ENCODE data around the gene CRY2. TPM values are rescaled to one million over a fixed set of nuclear protein-coding genes. Genes with fewer than 3 reads are reported as not detected.

CRY2 gene
- total and polyA plus RNA-seq, 2 of the 8 experiments (the other 6 are each of a cell fraction or from before 2014, with no cell fraction given) = 8.0 to 9.4 TPM

DNA sequence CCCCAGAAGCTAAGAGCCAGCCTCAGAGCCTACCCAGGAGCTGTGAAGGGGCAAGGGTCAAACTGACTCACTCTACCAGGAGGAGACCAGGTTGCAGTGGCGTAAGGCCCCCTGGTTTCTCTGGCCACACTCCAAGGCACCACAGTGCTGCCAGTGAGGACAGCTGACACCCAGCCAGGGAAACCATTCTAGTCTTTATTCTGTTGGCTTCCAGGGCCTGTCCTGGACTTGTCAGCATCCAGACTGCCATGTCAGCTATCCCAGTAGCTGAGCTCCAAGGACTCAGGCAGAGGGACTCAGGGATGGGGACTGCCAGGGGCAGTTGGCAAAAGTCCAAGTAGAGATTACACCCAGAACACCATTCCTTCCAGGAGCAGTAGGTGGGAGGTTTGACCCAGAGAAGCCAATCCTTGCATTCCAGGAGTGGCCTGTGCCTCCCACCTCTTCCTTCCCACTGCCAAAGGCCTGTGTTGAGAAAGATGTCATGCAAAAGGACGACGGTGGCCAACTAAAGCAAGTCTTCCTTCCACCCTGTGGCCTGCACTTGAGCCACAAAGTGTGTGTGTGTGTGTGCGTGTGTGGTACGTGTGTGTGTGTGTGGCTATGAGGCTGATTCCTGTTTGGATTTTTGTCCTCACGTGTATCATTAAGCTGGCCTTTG lies 34.6 kb downstream of the CRY2 start (continued):
- TF ChIP-seq SIN3A (conservative IDR thresholded peaks at IDR 0.05 in 1 of 2, IDR thresholded peaks at IDR 0.05 in 1 of 2; ENCODE audit: low read depth in 1 of 2, low read length in 2 of 2) (no peak), BACH1 (IDR thresholded peaks at IDR 0.05; ENCODE audit: low read length) (no peak), TAF1 (IDR thresholded peaks at IDR 0.05; ENCODE audit: low read depth, low read length) (no peak)

Measured in H1 (cell line).